AG09319 (cell line): ENCODE data around the gene DCTD.

Source experiments
- DNase-seq: peaks from one replicate; pipeline ENCODE4 v3.0.0-alpha.2; 2010; ENCODE audit warnings: low read depth; ENCODE audit errors: extremely low read depth
- TF ChIP-seq, protein P1 (sequence below): IDR thresholded peaks from 2 replicates; pipeline ENCODE4 v1.5.1; 2011; ENCODE audit warnings: low read depth, mild to moderate bottlenecking, inconsistent platforms, low read length, moderate library complexity

The DCTD gene

GRCh38 chr4:182890202-182890601 is 27.0 kb downstream of the DCTD start:
- TF ChIP-seq, protein P1, sequence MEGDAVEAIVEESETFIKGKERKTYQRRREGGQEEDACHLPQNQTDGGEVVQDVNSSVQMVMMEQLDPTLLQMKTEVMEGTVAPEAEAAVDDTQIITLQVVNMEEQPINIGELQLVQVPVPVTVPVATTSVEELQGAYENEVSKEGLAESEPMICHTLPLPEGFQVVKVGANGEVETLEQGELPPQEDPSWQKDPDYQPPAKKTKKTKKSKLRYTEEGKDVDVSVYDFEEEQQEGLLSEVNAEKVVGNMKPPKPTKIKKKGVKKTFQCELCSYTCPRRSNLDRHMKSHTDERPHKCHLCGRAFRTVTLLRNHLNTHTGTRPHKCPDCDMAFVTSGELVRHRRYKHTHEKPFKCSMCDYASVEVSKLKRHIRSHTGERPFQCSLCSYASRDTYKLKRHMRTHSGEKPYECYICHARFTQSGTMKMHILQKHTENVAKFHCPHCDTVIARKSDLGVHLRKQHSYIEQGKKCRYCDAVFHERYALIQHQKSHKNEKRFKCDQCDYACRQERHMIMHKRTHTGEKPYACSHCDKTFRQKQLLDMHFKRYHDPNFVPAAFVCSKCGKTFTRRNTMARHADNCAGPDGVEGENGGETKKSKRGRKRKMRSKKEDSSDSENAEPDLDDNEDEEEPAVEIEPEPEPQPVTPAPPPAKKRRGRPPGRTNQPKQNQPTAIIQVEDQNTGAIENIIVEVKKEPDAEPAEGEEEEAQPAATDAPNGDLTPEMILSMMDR, result no peak
- DNase-seq, result no peak

DNA sequence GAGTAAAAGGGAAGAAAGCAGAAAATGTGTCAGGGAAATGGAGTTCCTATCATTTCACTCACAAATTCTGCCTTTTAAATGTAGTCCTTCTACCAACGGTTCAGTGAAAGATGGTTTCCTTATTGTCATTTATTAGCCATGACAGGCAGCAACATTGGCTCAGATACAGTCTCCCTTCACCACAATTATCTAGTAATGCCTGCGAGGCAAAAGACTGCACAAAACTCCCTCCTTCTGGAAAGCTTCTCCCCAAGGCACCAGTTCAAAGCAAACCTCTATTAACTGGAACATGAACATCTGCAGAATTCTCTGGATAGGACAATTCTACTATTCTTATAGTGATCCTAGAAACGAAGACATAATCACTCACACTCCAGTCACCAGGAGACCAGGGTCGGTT is 28.3 kb downstream of the DCTD start:
- no peak for DNase-seq
- TF ChIP-seq, protein P1, result no peak

DNA sequence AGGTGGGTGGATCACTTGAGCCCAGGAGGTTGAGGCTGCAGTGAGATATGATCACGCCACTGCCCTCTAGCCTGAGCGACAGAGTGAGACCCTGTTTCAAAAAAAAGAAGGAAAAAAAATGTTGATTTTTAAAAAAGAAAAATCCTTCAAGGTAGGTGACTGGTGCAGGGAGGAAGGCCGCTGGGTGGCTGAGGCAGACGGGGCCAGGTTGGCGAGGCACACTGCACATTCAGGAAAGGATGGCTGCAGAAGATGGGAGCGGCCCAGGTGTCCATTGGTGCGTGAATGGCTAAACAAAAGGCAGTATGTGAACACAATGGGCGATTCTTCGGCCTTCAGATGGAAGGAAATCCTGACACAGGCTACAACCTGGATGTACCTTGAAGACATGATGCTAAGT is 30.4 kb downstream of the DCTD start:
- DNase-seq, result no peak
- TF ChIP-seq, protein P1, result no peak

- DNase-seq, result no peak
- TF ChIP-seq, protein P1, result no peak
These were observed 31.0 kb downstream of the DCTD start for GRCh38 chr4:182886205-182886604.

DNA sequence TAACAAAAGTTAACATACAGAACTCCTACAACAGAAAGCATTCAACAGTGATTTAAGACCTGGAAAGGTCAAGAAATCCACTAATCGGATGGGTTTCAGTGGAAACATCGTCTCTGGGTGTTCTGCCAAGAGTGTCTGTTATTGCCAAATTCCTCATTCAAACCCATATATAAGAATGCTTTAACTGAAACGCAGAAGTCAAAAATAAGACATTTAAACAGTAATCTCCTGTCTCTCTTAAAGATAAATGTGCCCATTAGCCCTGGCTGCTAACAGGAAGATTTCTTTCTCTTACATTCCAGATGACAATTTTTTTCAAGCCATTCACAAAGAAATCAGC is 31.5 kb downstream of the DCTD start:
- TF ChIP-seq, protein P1, result no peak
- DNase-seq, result no peak

- no peak for DNase-seq
- TF ChIP-seq, protein P1, result no peak
These were observed 32.0 kb downstream of the DCTD start for GRCh38 chr4:182885022-182885737.

DNA sequence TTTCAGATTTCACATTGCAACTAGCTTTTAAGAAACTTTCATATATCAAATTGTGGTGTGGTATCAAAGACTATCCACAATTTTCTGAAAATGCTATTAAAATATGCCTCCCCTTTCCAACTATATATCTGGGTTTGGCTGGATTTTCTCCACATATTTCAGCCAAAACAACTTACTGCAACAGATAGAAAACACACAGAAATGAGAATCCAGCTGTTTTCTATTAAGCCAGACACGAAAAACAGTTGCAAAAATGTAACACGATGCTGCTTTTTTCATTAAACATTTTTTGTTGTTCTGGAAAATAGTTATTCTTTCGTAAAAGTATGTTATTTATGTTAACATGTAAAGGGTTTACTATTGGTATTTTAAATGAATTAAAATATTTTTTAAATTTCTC is 33.1 kb downstream of the DCTD start:
- peak; percentile 35 for DNase-seq
- TF ChIP-seq, protein P1, result no peak
